ENCODE measurements around the gene SALL4.
"Not testable (repeated sequence)": the region's sequence is repeated elsewhere in the genome, so short reads cannot be mapped to it uniquely, and the experiment has no call there.

Gene SALL4

GRCh38 chr20:51802170-51802751, at the start of gene SALL4:
SALL4 (minus strand) TSS chr20:51802521; CDS start chr20:51802408, 113 bp downstream.
- DNase-seq = peak; percentile 39

DNA sequence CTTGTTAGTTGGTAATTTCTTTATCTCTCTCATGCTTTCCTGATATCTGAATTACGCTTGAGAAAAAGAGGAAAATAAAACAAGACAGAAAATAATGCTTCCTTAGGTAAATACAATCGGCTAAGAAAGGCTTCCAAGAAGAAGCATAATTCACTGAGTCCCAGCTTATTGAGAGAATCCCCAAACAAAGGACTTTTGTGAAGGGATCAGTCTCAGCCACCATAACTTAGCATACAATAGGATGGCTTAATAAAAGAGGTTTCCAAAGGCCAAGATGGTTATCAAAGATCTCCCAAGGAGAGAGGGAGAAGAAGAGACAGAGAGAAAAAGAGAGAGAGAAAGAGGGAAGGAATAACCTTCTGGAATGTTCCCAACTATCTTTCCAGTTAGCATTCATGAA, 46.0 kb upstream of the SALL4 start:
- no peak for DNase-seq

GRCh38 chr20:51840865-51841264, 38.5 kb upstream of the SALL4 start:
- no peak for DNase-seq

- DNase-seq = no peak
Measured at GRCh38 chr20:51837876-51838420, 35.6 kb upstream of the SALL4 start.

- DNase-seq = no peak
Measured at GRCh38 chr20:51837436-51837835, 35.1 kb upstream of the SALL4 start.

DNA sequence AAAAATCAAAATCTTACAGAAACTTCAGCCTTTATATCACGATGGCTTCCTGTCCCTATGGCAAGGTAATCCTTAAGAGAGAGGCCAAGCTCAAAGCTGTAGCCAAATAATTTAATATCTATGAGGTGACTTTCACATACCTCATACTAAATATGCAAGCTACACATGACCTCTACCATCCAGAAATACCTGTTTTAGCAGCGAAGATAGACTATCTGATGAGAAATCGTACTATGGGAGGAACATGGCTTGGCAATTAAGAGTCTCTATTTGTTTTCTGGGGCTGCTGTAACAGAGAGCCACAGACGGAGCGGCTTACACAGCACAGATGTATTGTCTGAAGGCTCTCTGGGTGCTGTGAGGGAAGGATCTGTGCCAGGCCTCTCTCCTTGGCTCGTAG, 31.0 kb upstream of the SALL4 start:
- DNase-seq = no peak

DNA sequence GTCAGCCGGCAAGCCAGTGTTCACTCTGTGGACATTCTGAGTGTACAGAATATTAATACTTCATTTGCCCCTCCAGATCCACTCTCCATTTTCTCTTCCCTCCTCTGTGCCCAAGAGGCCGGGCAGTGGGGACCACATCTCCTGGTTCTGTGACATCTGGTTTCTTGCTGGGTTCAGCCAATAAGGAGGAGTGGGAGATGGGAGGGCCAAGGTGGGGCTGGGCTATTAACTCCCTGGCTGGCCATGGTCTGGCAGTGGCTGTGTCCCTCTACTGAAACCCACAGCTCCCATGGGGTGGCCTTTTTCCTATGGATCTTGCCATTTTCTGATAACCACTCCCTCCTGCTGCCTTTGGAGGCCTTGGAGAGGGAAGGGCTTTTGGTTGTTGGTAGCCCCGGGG, 30.0 kb upstream of the SALL4 start:
- DNase-seq = no peak

DNA sequence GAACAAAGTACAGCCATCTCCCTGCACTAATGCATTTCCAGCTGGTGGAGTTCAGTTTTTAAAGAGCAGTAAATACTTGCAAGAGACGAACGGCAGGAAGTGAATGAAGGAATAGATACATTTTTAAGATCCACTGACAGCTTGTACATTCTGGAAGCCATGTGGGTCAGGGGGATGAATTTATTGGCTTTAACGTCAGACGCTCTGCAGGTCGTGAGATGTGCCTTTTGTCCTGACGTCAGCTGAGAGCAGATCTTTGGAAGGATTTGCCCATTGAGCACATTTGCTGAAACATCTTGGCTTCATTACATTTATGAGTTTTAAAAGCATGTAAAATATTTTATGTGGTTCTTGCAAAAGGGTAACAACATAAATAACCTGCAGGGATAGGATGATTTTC, 29.5 kb upstream of the SALL4 start:
- peak; percentile 92 for DNase-seq

GRCh38 chr20:51830538-51830937, 28.2 kb upstream of the SALL4 start:
- no peak for DNase-seq

GRCh38 chr20:51828762-51829161, 26.4 kb upstream of the SALL4 start:
- no peak for DNase-seq

- DNase-seq = no peak
Measured at GRCh38 chr20:51826372-51826771, 24.1 kb upstream of the SALL4 start.

- no peak for DNase-seq
Measured at GRCh38 chr20:51818479-51819008, 16.2 kb upstream of the SALL4 start.

GRCh38 chr20:51816856-51817255, 14.5 kb upstream of the SALL4 start:
- DNase-seq = not testable (repeated sequence)

DNA sequence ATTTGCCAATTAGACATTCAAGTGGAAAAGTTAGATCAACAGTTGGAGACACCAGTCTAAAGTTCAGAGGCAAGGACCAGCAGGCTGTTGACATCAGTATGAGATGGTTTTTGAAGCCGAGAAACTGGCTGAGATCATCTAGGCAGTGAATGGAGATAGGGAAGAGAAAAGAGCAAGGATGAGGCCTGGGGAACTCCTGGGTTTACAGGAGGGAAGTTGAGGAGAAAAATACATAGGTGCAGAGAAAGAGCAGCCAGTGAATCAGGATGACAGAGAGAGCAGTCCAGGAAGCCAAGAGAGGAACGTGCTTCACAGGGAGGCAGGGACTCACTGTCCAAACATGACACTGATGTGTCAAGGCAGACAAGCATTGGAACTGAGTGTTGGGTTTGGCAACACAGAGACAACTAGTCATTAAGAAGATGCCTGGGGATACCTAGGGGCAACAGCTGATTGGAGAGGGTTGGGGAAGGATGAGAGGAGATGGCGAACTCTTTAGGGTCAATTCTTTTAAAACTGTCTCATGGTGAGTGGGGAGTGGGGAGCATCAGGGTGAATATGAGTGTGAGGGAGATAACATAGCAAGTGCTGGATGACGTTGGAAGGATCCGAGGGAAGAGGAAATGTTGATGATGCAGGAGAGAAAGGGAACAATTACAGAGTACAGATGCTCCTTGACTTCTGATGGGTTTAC, 13.2 kb upstream of the SALL4 start:
- DNase-seq = no peak

GRCh38 chr20:51812861-51813260, 10.5 kb upstream of the SALL4 start:
- no peak for DNase-seq

- no peak for DNase-seq
Measured at GRCh38 chr20:51811514-51812128, 9.3 kb upstream of the SALL4 start.

GRCh38 chr20:51811042-51811355, 8.7 kb upstream of the SALL4 start:
- peak; percentile 68 for DNase-seq

DNA sequence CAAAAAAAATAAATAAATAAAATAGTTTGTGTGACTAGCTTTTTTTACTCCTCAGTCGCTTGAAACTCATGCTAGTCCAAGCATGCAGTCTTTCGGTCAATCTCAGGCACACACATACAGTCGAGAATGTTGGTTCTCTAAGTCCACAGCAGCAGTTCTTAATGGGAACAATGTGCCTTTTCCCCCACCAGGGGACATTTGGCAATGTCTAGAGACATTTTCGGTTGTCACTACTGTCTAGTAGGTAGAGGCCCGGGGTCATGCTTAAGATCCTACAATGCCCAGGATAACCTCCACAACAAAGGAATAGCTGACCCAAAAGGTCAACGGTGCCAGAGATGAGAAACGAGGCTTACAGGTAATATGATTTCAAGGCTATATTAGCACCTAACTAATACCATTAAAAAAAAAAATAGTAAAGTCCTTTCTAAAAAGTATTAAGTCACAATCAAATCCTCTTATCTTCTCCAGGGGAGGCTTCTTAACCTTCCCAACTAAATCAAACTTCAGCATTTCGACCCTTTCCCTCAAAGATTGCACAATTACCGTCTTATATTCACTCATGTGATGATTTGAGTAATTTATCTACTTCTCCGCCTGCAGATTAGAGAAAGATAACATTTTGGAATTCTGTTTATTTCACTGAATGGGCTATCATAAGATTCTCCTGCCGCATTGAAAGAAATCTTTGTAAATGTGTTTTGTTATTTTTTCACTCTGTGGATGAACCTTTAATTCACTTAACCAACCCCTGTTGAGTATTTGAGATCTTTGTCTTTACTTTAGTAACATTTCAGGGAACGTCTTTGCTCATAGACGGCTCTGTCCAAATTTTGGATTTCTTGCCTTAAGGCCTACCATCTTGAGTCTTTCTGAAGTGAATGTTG, 8.1 kb upstream of the SALL4 start:
- DNase-seq = no peak

DNA sequence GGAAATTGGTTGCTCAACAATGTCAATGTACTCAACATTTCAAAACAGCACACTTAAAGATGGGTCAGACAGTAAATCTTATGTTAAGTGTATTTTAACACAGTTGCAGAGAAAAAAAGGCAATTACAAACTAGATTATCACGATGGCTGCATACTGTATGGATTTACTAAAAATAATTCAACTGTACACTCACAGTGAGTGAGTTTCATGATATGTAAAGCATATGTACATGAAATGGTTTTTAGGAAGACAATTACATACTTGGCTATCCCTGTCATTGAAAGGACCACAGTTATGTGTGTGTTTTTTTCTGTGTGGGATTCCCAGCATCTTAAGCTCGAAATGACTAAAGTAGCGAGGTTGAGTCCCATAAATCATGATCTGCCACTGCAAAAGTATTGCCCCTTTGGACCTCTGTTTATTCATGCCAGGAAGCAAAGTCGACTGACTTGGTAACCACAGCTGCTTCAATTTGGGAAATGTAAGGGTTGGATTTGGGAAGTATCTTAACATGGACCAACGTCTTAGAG, 5.5 kb upstream of the SALL4 start:
- peak; percentile 96 for DNase-seq

- DNase-seq = no peak
Measured at GRCh38 chr20:51804754-51805153, 2.4 kb upstream of the SALL4 start.

GRCh38 chr20:51803148-51803854, 980 bp upstream of the SALL4 start:
- DNase-seq = peak; percentile 73

DNA sequence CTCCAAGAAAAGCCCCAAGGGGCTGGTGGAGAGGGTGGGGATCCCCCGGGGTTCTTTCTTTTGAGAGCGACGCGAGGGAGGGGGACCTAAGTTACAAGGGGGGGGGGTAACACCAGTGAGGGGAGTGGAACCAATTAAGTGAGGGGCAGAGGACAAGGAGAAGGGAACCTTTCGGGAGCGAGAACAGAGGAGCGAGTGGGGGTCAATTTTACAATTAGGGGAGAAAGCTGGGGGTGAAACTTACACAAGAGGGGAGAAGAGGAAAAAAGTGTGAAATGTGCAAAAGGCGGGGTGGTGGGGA, 548 bp downstream of the SALL4 start:
- no peak for DNase-seq

Measured in fibroblast of skin of right quadriceps (primary cell).